Stimulated activated CD8-positive, alpha-beta memory T cell treated with anti-CD3 and anti-CD28 coated beads, Interleukin-4, amount 100 ng/mL, for 48 hours (primary cell): ENCODE data around the gene SLC16A10.
"Not testable (repeated sequence)": the region's sequence is repeated elsewhere in the genome, so short reads cannot be mapped to it uniquely, and the experiment has no call there.

Source experiments
- DNase-seq: peaks from one replicate; pipeline ENCODE4 v3.0.0-alpha.2; 2020

Gene SLC16A10

GRCh38 chr6:111134236-111134869, 47.0 kb downstream of the SLC16A10 start:
- DNase-seq, result not testable (repeated sequence)

- not testable (repeated sequence) for DNase-seq
Observed at GRCh38 chr6:111137489-111138093, 50.3 kb downstream of the SLC16A10 start.

GRCh38 chr6:111147440-111147839, 60.1 kb downstream of the SLC16A10 start:
- no peak for DNase-seq

GRCh38 chr6:111148110-111148509, 60.8 kb downstream of the SLC16A10 start:
- no peak for DNase-seq

GRCh38 chr6:111150577-111150976, 63.3 kb downstream of the SLC16A10 start:
- no peak for DNase-seq

- peak; percentile 29 for DNase-seq
Observed at GRCh38 chr6:111154981-111155380, 67.7 kb downstream of the SLC16A10 start.

GRCh38 chr6:111157412-111157811, 70.1 kb downstream of the SLC16A10 start:
- peak; percentile 28 for DNase-seq

- DNase-seq, result no peak
Observed at GRCh38 chr6:111159633-111160032, 72.3 kb downstream of the SLC16A10 start.

- DNase-seq, result no peak
Observed at GRCh38 chr6:111161650-111162049, 74.3 kb downstream of the SLC16A10 start.

GRCh38 chr6:111162504-111162903, 75.2 kb downstream of the SLC16A10 start:
- no peak for DNase-seq

- DNase-seq, result no peak
Observed at GRCh38 chr6:111171577-111172400, 84.5 kb downstream of the SLC16A10 start.

GRCh38 chr6:111172563-111172962, 85.3 kb downstream of the SLC16A10 start:
- no peak for DNase-seq

- DNase-seq, result no peak
Observed at GRCh38 chr6:111173341-111173740, 86.0 kb downstream of the SLC16A10 start.

GRCh38 chr6:111173946-111174345, 86.6 kb downstream of the SLC16A10 start:
- no peak for DNase-seq

- no peak for DNase-seq
Observed at GRCh38 chr6:111175109-111175508, 87.8 kb downstream of the SLC16A10 start.

GRCh38 chr6:111176038-111176759, 88.9 kb downstream of the SLC16A10 start:
- DNase-seq, result no peak

- DNase-seq, result no peak
Observed at GRCh38 chr6:111176760-111177099, 89.4 kb downstream of the SLC16A10 start.

GRCh38 chr6:111177131-111177530, 89.8 kb downstream of the SLC16A10 start:
- no peak for DNase-seq

- DNase-seq, result no peak
Observed at GRCh38 chr6:111183702-111184517, 96.6 kb downstream of the SLC16A10 start.

- DNase-seq, result no peak
Observed at GRCh38 chr6:111184827-111185532, 97.7 kb downstream of the SLC16A10 start.

- DNase-seq, result no peak
Observed at GRCh38 chr6:111185954-111186353, 98.7 kb downstream of the SLC16A10 start.

GRCh38 chr6:111187874-111188273, 100.6 kb downstream of the SLC16A10 start:
- DNase-seq, result no peak
